Measurements from ENCODE around the gene DBN1. TPM values are rescaled to one million over a fixed set of nuclear protein-coding genes. Genes with fewer than 3 reads are reported as not detected.

DBN1 gene
- total and polyA plus RNA-seq, 2 donors (not counting 1 experiment from before 2014, with no cell fraction given) = 96.4 to 138 TPM

- no peaks in the 10 kb centered on the region for H3K9me3 ChIP-seq (ENCODE audit: control insufficient read depth, insufficient read depth, low read depth, low read length)
- H2AFZ ChIP-seq (ENCODE audit: low read length) = no peak overlapping the region
Measured at GRCh38 chr5:177503351-177504085, 30.1 kb upstream of the DBN1 start.

GRCh38 chr5:177502886-177503285, 29.5 kb upstream of the DBN1 start:
- Histone ChIP-seq H3K9ac (ENCODE audit: insufficient read depth, low read length) (no peak overlapping the region), H4K20me1 (ENCODE audit: control insufficient read depth, extremely low read depth, insufficient read depth, low read length) (no peaks in the 10 kb centered on the region), H2AFZ (ENCODE audit: low read length) (no peak overlapping the region), H3K27ac (ENCODE audit: insufficient read depth, low read length) (no peak overlapping the region), H3K4me1 (ENCODE audit: control insufficient read depth, extremely low read depth, insufficient read depth, low read length) (peaks cover 17% of the 10 kb centered on the region), H3K79me2 (ENCODE audit: control insufficient read depth, insufficient read depth, low read length) (no peaks in the 10 kb centered on the region), H3K4me3 (replicated peaks in 1 of 4; ENCODE audit: control extremely low read depth in 1 of 4, insufficient read depth in 1 of 4, low read depth in 3 of 4, low read length in 4 of 4) (no peak overlapping the region), H3K36me3 (ENCODE audit: control insufficient read depth, insufficient read depth, low read length) (no peaks in the 10 kb centered on the region), H3K27me3 (ENCODE audit: control insufficient read depth, insufficient read depth, low read length) (no peaks in the 10 kb centered on the region), H3K4me2 (ENCODE audit: extremely low read depth, insufficient read depth, low read length) (no peak overlapping the region), H3K9me3 (ENCODE audit: control insufficient read depth, insufficient read depth, low read depth, low read length) (no peaks in the 10 kb centered on the region)
- TF ChIP-seq EZH2 (IDR thresholded peaks at IDR 0.05; ENCODE audit: low read length, missing control alignments) (no peak), CTCF (conservative IDR thresholded peaks at IDR 0.05 in 1 of 2, IDR thresholded peaks at IDR 0.05 in 1 of 2; ENCODE audit: low read depth in 1 of 2, low read length in 2 of 2) (no peak)
- no peak for DNase-seq (ENCODE audit: low read depth in 2 of 2)

More at GRCh38 chr5:177503351-177504085, 30.1 kb upstream of the DBN1 start:
- Histone ChIP-seq H3K27me3 (ENCODE audit: control insufficient read depth, insufficient read depth, low read length) (no peaks in the 10 kb centered on the region), H3K4me3 (replicated peaks in 1 of 4; ENCODE audit: control extremely low read depth in 1 of 4, insufficient read depth in 1 of 4, low read depth in 3 of 4, low read length in 4 of 4) (no peak overlapping the region), H3K79me2 (ENCODE audit: control insufficient read depth, insufficient read depth, low read length) (no peaks in the 10 kb centered on the region), H3K36me3 (ENCODE audit: control insufficient read depth, insufficient read depth, low read length) (peaks cover 5% of the 10 kb centered on the region), H3K9ac (ENCODE audit: insufficient read depth, low read length) (no peak overlapping the region), H3K4me1 (ENCODE audit: control insufficient read depth, extremely low read depth, insufficient read depth, low read length) (peaks cover 12% of the 10 kb centered on the region), H3K4me2 (ENCODE audit: extremely low read depth, insufficient read depth, low read length) (no peak overlapping the region), H4K20me1 (ENCODE audit: control insufficient read depth, extremely low read depth, insufficient read depth, low read length) (no peaks in the 10 kb centered on the region), H3K27ac (ENCODE audit: insufficient read depth, low read length) (no peak overlapping the region)
- no peak for DNase-seq (ENCODE audit: low read depth in 2 of 2)
- no peak for TF ChIP-seq EZH2 (IDR thresholded peaks at IDR 0.05; ENCODE audit: low read length, missing control alignments)
- no peak for TF ChIP-seq CTCF (conservative IDR thresholded peaks at IDR 0.05 in 1 of 2, IDR thresholded peaks at IDR 0.05 in 1 of 2; ENCODE audit: low read depth in 1 of 2, low read length in 2 of 2)

DNA sequence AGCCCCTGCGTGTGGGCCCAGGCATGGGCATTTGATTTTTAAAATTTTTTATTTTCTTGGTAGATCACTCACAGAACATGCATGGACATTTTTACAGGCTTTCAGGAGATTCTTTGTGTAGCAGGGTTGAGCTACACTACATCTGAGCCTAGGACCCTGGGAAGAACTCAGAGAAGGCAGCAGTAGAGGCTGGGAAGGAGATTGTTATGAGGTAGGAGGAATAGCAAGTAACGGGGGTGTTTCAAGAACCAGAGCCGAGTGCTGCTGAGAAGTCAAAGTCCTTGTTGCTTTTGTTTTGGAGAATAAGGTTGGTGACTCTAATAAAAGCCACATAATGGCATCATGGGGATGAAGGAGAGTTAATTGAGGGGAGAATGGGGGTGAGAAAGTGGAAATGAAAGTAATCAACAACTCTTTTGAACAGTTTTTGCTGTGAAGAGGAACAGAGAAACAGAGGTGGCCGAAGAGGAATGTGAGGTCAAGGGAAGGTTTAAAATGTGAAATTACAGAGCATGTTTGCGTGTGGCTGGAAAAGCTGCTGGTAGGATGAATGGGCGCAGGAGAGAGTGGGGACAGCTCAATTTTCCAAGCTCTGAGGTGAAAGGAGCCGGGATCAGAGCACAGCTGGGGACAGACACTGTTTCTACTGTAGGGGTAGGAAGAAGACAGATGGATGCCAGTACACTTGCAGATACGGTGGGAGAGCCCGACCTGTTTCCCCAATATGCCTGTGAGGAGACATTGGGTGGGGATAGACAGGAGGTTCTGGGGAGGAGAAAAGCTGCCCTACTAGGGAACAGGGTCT, 28.6 kb upstream of the DBN1 start:
- Histone ChIP-seq H3K4me3 (replicated peaks in 1 of 4; ENCODE audit: control extremely low read depth in 1 of 4, insufficient read depth in 1 of 4, low read depth in 3 of 4, low read length in 4 of 4) (no peak overlapping the region), H3K9ac (ENCODE audit: insufficient read depth, low read length) (no peak overlapping the region), H3K27me3 (ENCODE audit: control insufficient read depth, insufficient read depth, low read length) (no peaks in the 10 kb centered on the region), H4K20me1 (ENCODE audit: control insufficient read depth, extremely low read depth, insufficient read depth, low read length) (no peaks in the 10 kb centered on the region), H3K36me3 (ENCODE audit: control insufficient read depth, insufficient read depth, low read length) (no peaks in the 10 kb centered on the region), H3K79me2 (ENCODE audit: control insufficient read depth, insufficient read depth, low read length) (peaks cover under 1% of the 10 kb centered on the region), H3K9me3 (ENCODE audit: control insufficient read depth, insufficient read depth, low read depth, low read length) (no peaks in the 10 kb centered on the region), H2AFZ (ENCODE audit: low read length) (no peak overlapping the region), H3K4me1 (ENCODE audit: control insufficient read depth, extremely low read depth, insufficient read depth, low read length) (peaks cover 17% of the 10 kb centered on the region), H3K27ac (ENCODE audit: insufficient read depth, low read length) (no peak overlapping the region), H3K4me2 (ENCODE audit: extremely low read depth, insufficient read depth, low read length) (no peak overlapping the region)
- no peak for DNase-seq (ENCODE audit: low read depth in 2 of 2)
- TF ChIP-seq EZH2 (IDR thresholded peaks at IDR 0.05; ENCODE audit: low read length, missing control alignments) (no peak), CTCF (conservative IDR thresholded peaks at IDR 0.05 in 1 of 2, IDR thresholded peaks at IDR 0.05 in 1 of 2; ENCODE audit: low read depth in 1 of 2, low read length in 2 of 2) (no peak)

Measured in fibroblast of lung (primary cell).